GM18511 (cell line): ENCODE measurements around the gene SCNN1A.

Source experiments
- ATAC-seq: cut with Tn5 transposase; IDR thresholded peaks from one replicate; pipeline ENCODE4 v1.9.1; 2021; ENCODE audit warnings: mild to moderate bottlenecking, moderate library complexity; ENCODE audit not compliant: unreplicated experiment

The SCNN1A gene

DNA sequence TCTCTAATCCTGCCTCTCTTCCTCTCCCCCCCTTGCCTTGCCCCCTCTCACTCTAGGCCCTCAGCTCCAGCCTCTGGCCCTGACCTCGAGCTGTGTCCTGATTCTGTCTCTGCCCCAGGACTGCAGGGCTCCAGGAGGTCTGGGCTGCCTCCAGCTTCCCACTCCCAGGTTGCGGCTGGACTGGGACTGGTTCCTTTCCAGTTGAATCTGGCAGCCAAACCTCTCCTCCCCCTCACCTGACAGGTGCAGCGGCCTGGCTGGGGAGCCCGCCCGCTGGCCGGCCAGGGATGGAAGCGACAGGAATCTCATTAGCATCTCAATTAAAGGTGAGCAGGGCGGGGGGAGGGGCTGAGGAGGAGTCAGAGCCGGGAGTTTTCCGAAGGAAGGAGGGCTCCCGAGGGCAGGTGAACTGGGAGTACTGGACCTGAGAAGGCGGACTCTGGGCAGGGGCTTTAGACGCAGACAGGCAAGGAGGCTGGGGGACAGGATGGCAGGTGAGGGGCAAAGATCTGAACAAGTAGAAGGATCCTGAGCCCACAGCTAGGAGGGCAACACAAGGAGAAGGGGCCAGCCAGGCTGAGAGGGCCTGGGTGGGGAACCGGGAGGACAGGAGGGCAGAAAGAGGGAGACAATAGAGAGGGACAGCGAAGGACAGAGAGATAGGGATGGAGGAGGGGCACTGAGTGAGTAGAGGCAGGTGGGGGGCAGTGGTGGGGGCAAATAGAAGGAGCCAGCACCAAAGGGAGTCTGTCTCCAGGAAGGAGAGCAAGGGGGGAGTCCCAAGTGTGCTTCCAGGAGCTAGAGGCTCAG is at the start of gene SCNN1A:
TSS of gene SCNN1A (minus strand) at position 295 of the 810 bp plus-strand sequence. CDS start 780 bp downstream, outside the sequence.
- ATAC-seq: no peak

DNA sequence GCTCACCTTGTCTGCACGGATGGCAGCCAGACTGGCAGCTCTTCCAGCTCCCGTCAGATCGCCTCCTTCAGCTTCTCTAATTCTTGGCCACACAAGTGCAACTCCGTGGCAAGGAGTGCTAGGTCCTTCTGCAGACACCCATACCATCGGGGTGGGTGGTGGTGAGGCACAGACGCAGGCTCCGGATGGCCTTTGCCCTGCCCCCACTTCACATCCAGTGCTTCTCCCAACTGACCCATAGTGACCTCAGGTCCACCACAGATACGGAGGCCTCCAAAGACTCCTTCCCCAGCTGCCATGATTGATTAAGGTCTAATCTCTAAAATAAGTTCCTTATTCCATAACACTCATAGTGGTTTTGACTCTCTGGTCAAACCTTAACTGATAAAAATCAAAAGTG is 49.5 kb upstream of the SCNN1A start:
- no peak for ATAC-seq

DNA sequence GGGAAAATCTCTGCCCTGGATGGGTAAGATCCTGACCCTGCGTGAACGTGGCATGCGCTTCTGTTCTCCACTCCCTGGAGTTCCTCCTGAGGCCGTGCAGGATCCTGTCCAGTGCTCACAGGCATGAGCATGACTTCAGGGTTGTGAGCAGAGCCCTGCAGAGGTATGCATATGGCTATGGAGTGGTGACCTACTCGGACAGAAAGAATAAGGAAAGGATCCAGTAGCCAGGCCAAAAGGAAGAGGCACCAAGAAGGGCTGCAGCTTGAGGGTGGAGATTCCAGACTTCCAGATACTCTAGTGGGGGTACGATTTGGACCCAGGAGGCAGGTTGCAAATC is 48.6 kb upstream of the SCNN1A start:
- no peak for ATAC-seq

DNA sequence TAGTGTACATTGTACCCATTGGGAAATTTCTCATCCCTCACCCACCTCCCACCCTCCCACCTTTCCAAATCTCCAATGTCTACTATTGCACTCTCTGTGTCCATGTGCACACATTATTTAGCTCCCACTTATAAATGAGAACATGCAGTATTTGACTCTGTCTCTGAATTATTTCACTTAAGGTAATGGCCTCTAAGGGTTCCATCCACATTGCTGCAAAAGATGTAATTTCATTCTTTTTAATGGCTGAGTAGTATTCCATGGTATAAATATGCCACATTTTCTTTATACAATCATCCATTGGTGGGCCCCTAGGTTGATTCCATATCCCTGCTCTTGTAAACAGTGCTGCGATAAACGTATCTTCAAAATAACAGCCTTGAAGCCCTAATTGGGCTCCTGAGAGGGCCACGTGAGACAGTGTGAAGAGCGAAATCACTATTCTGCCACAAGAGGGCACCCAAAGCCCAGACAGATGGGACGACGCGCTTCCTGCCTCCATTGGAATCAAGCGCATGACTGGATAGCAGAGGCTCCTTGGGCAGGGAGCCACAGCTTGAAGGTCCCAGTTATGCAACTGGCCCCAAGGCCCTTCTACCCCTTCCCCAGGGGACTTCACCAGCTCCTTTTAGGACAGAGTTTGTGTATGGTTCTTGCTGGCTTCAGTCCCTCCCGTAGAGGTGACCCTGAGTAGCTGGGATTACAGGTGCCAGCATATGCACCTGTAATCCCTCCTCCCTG is 48.1 kb upstream of the SCNN1A start:
- ATAC-seq: peak; percentile 40

DNA sequence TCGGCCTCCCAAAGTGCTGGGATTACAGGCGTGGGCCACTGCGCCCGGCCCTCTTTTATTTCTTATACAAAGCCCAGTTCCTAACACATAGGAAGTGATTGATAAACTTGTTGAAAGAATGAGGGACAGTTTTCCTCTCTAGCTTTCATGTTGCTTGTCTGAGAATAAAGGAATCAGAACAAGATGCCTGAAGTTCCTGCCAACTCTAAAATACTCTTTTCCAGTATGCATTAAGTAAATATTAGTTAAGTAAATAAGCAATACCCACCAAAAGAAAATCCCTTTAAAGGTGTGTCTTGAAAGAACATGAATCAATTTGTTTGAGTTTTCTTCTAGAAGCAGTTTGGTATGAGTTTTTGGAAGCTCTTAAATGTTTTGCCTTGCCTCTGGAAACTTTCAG is 45.0 kb upstream of the SCNN1A start:
- no peak for ATAC-seq

DNA sequence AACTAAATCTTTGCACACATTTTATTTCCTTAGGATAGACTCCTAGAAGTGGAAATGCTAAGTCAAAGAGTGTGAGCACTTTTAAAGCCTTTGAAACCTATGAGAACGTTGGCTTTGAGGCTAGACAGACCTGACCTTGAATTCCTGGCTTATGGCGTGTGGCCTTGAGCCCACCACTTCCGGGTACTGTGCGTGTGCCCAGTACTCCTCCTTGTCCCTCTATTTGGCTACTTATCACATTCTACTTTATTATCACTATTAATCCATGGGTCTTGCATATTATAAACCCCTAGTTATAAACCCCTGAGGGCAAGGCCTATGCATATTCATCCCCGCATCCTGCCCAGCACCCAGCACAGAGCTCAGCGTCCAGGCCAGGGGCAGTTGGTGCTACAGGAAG is 43.4 kb upstream of the SCNN1A start:
- no peak for ATAC-seq

DNA sequence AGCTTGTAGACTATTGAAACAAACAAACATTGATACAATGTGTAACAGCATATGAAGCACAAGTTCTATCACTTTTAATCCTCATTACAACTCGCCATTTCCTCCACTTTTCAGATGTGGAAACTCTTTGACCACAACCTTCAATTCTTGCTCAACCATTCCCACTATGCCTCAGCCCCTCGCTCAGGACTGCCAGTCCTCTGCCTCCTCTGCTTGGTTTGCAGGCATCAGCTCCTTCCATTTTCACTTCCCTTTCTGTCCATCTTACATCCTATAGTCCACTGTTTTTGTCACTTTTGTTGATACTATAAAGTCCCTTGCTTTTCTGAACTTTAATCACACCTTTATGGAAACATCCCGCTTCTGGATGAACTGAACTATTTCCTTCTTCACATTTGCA is 41.2 kb upstream of the SCNN1A start:
- no peak for ATAC-seq

DNA sequence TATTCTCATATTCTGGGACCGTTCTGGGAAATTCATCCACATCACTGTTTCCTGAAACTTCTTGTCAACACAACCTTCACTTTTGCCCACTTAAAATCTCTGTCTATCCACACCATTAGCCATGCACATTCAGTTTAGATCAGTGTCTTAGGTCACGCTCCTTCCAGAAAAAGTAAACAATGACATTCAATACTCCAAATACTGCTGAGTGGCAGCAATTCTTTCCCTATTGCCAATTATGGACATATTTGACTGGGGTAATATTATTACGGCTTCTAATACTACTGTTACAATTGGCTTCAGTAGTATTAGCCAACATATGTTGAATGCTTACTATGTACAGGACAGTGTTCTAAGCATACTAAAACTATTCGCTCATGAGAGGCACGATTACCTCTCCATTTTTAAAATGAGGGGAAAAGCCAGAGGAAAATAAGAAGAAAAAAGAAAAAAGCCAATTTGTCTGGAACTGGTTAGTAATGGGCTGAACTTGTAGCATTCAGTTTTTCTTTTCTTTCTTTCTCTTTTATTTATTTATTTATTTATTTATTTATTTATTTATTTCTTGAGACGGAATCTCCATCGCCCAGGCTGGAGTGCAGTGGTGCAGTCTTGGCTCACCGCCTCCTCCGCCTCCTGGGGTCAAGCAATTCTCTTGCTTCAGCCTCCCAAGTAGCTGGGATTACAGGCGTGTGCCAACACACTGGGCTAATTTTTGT is 32.0 kb upstream of the SCNN1A start:
- ATAC-seq: no peak

DNA sequence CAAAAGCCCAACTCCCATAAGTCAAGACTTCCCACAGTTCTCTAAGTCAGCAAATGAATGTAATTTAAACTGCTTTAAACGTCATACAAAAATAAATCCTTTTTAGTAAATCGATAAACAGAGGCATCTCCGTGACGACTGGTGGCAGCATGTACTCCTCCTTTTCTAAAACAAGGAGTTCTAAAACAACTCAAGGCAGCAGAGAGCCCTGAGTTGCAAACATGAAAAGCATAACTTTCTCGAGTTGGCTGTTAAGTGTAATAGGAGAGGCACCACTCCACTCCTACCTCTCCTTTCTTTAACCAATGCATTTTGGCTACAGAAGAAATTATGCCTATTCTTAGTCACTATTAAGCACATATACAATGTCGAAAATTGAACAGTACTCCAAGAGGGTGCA is 30.6 kb upstream of the SCNN1A start:
- no peak for ATAC-seq

DNA sequence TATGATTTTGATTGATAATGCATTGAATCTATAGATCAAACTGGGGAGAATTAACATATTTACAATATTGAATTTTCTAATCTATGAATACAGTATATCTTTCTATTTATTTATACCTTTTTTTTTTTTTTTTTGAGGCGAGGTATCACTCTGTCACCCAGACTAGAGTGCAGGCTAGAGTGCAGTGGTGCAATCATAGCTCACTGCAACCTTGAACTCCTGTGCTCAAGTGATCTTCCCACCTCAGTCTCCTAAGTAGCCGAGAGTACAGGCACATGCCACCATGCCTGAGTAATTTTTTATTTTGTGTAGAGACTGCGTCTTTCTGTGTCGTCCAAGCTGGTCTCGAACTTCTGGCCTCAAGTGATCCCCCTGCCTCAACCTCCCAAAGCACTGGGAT is 29.0 kb upstream of the SCNN1A start:
- ATAC-seq: no peak

DNA sequence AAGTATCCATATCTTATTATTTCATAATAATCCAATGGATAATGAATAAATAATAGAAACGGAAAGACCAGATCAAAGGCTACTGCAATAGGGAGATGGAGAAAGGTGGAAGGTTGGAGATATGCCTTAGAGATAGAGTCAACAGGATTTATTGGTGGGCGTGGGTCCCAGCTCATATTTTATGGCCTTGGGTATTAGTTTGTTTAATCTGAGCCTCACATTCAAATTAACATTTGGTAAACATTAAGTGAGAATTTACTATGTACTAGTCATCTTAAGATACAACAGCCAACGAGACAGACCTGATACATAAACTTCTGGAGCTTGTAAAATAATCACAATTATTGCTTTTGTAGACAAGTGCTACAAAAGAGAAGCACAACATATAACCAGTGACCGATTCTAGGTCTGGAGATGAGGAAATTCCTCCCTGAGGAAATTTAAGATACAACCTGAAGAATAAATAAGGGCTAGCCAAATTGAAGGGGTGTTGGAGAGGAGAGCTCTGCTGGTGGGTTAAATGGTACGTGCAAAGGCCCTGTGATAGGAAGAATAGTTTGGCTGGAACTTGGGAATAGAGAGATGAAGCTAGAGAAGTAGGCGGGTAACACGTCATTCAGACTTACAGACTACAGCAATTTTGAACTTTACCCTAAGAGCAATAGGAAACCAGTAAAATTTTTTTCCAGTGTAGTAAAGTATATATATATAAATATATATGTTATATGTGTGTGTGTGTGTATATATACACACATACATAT is 24.7 kb upstream of the SCNN1A start:
- ATAC-seq: no peak

DNA sequence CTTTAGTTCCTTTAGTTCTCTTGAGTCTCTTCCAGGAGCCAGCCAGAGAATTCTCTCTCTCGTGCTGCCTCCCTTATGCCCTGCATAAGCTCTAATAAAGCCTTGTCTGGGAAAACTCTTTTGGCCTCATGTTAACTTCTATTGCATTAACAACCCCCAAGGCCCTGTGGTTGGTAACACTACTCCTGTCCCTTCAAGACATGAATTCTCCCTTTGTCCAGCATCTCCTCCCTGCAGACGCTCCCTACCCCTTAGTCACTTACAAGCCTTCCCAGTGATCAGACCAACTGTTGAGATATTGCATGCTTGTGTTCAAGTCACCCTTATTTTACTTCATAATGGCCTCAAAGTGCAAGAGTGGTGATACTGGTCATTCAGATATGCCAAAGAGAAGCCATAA is 20.7 kb upstream of the SCNN1A start:
- no peak for ATAC-seq

DNA sequence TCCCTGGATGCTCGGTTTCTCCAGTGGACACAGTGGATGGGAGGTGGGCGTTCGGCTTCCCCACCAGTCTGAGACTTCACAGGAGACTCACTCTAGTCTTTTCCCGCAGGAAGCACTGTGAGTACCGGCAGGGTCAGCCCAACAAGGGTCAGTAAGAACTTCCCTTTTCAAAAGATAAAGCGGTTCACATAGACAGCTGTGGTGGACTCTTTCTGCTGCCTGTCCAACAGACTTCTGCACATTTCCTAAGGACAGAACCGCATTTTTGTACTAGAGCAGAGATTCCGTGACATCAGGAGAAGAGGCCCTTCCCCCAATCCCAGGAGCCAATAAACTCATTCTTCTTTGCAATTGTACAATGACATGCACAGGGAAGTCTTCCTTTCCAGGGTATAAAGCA is 19.0 kb upstream of the SCNN1A start:
- no peak for ATAC-seq

DNA sequence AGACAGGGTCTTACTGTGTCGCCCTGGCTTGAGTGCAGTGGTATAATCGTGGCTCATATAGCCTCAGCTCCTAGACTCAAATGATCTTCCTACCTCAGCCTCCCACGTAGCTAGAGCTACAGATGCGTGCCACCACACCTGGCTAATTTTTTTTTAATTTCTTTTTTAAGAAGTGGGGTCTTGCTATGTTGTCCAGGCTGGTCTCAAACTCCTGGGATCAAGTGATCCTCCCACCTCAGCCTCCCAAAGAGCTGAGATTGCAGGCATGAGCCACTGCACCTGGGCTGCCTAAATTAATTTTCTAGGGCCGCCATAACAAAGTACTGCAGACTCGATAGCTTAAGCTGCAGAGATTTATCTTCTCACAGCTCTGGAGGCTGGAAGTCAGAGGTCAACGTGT is 17.7 kb upstream of the SCNN1A start:
- ATAC-seq: no peak

DNA sequence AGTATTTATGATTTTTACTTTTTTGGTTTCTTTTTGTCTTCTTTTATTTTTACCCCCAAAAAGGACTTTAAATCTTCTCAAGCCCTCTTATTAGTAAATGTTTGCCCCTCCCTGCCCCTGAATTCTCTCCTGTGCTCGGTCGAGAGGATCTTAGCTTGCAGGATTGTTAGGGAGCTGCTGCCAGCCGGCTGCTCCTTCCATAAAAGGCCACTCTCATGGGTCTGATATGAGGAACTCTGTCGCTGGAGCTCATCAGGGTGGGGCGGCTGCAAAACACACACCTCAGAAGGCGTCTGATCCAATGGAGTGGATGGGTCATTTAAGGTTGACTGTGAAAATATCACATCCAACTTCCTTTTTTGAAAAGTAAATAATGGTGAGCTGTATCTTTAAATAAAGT is 17.1 kb upstream of the SCNN1A start:
- no peak for ATAC-seq

DNA sequence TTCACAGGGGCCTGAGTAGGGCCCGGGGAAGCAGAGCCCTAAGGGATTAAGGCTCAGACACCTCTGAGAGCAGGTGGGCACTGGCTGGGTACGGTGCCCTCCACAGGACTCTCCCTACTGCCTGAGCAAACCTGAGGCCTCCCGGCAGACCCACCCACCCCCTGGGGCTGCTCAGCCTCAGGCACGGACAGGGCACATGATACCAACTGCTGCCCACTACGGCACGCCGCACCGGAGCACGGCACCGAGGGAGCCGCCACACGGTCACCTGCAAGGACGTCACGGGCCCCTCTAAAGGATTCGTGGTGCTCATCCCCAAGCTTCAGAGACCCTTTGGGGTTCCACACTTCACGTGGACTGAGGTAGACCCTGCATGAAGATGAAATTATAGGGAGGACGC is 15.7 kb upstream of the SCNN1A start:
- ATAC-seq: no peak

DNA sequence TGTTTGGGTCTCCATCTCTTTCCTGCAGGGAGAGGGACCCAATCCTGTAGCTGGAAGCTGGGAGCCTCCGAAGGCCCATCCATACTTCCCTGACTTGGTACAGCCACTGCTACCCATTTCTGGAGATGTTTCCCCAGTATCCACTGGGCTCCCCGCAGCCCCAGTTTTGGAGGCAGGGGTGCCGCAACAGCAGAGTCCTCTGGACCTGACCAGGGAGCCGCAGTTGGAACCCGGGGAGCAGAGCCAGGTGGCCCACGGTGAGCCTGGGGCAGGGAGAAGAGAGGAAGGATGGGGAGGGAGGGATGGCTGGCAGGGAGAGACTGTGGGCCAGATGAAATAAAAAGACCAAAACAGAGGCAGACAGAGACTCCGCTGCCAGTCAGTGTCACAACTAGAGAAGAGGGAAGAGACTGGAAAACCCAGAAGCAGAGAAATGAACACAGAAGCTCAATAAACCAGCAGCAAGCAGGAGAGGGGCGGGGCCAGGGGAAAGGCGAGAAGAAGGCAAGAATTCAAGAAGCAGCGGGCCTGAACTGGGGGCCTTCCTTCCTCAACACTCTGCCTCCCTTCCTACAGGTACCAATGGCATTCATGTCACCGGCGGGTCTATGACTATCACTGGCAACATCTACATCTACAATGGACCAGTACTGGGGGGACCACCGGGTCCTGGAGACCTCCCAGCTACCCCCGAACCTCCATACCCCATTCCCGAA is 14.9 kb upstream of the SCNN1A start:
- no peak for ATAC-seq

DNA sequence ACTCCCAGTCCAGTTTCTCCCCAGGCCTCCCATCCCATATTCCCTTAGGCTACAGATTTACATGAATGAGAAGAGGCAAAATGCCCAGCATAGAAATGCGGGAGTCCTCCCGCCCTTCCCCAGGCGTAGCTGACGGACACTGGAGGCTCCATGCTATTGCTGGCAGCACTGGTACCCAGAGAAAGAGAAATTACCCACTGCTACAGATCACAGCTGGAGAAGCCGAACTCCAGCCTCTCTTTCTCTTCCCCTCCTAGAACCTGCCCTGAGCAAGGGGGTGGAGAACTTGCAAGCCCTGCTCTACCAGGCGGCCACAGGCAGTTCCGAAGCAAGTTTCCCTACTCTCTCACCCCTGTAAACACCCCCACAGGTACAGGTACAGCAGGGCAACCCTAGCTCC is 12.2 kb upstream of the SCNN1A start:
- ATAC-seq: no peak

DNA sequence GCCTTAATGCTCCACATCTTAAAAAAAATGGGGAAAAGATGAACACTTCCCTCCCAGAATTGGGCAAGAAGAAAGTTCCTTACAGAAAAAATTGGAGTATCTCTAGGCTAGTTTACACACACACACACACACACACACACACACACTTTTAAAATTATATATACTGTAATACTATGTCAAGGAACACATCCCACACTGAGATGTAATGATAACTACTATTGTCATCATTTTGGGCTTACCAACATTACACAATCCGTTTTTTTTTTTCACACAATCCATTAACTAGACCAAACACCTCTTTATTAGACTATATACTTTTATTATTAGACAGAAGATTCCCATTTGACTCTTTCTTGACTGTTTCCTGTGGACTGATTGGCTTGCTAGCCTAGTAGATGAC is 11.1 kb upstream of the SCNN1A start:
- ATAC-seq: no peak

DNA sequence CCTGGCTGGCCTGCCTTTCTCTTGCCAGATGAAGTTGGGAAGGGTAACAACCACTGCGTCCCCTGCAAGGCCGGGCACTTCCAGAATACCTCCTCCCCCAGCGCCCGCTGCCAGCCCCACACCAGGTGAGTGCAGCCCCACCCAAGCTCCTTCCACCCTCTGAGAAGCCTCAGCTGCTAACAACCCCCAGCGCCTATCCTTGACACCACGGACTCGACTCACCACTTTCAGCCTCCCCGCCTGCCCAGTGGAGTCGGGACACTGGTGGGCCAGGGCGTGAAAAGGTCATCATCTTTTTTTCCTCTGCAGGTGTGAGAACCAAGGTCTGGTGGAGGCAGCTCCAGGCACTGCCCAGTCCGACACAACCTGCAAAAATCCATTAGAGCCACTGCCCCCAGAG is 10.7 kb upstream of the SCNN1A start:
- ATAC-seq: no peak
